Occipital lobe (tissue), 2 donors: Measurements from ENCODE around the gene NPEPPS. TPM values are rescaled to one million over a fixed set of nuclear protein-coding genes. Genes with fewer than 3 reads are reported as not detected.
"Not testable (repeated sequence)": the region's sequence is repeated elsewhere in the genome, so short reads cannot be mapped to it uniquely, and the experiment has no call there.

Source experiments
- DNase-seq: peaks from one replicate; lab custom pipeline; 2025; lab: John Stamatoyannopoulos, UW
- total RNA-seq: library from RNA; depleted of rRNA; stranded (reverse); fragments of >200 nt; gene quantifications from one replicate; pipeline ENCODE4 v1.2.3, GENCODE V29; 2014

The NPEPPS gene
- total RNA-seq: 198 TPM

GRCh38 chr17:47530557-47531232, at the start of gene NPEPPS:
TSS of gene NPEPPS (plus strand) at chr17:47531108. CDS start at chr17:47531301, 193 bp downstream.
- DNase-seq: peak; percentile 84

- not testable (repeated sequence) for DNase-seq
These were observed 39.1 kb upstream of the NPEPPS start for GRCh38 chr17:47491841-47492212.

GRCh38 chr17:47499074-47499473, 31.8 kb upstream of the NPEPPS start:
- not testable (repeated sequence) for DNase-seq

- not testable (repeated sequence) for DNase-seq
These were observed 31.4 kb upstream of the NPEPPS start for GRCh38 chr17:47499494-47499893.

- DNase-seq: not testable (repeated sequence)
These were observed 30.3 kb upstream of the NPEPPS start for GRCh38 chr17:47500620-47501019.

- DNase-seq: not testable (repeated sequence)
These were observed 28.7 kb upstream of the NPEPPS start for GRCh38 chr17:47502122-47502731.

- DNase-seq: not testable (repeated sequence)
These were observed 28.0 kb upstream of the NPEPPS start for GRCh38 chr17:47502776-47503455.

- DNase-seq: not testable (repeated sequence)
These were observed 19.2 kb upstream of the NPEPPS start for GRCh38 chr17:47511701-47512146.

- DNase-seq: not testable (repeated sequence)
These were observed 17.6 kb upstream of the NPEPPS start for GRCh38 chr17:47513301-47513700.

- DNase-seq: not testable (repeated sequence)
These were observed 12.0 kb upstream of the NPEPPS start for GRCh38 chr17:47518880-47519279.

GRCh38 chr17:47519365-47519764, 11.5 kb upstream of the NPEPPS start:
- DNase-seq: not testable (repeated sequence)

GRCh38 chr17:47520279-47520678, 10.6 kb upstream of the NPEPPS start:
- not testable (repeated sequence) for DNase-seq

GRCh38 chr17:47521434-47521833, 9.5 kb upstream of the NPEPPS start:
- not testable (repeated sequence) for DNase-seq

- not testable (repeated sequence) for DNase-seq
These were observed 8.6 kb upstream of the NPEPPS start for GRCh38 chr17:47522341-47522740.

- DNase-seq: not testable (repeated sequence)
These were observed 419 bp downstream of the NPEPPS start for GRCh38 chr17:47531233-47531820.

GRCh38 chr17:47539085-47539484, 8.2 kb downstream of the NPEPPS start:
- not testable (repeated sequence) for DNase-seq

GRCh38 chr17:47541676-47542075, 10.8 kb downstream of the NPEPPS start:
- DNase-seq: not testable (repeated sequence)

GRCh38 chr17:47544327-47544726, 13.4 kb downstream of the NPEPPS start:
- not testable (repeated sequence) for DNase-seq

GRCh38 chr17:47554733-47555132, 23.8 kb downstream of the NPEPPS start:
- not testable (repeated sequence) for DNase-seq

GRCh38 chr17:47556108-47556507, 25.2 kb downstream of the NPEPPS start:
- not testable (repeated sequence) for DNase-seq

GRCh38 chr17:47560517-47561043, 29.7 kb downstream of the NPEPPS start:
- not testable (repeated sequence) for DNase-seq
